Measurements from ENCODE around the gene NCS1. TPM values are rescaled to one million over a fixed set of nuclear protein-coding genes. Genes with fewer than 3 reads are reported as not detected.
A peak's percentile ranks its signal among the peaks of the same experiment; 100 is the strongest.

The NCS1 gene
- total and polyA plus RNA-seq, 2 donors = 32.5 to 83.9 TPM

GRCh38 chr9:130174025-130174424 is 1.8 kb downstream of the NCS1 start:
- H3K27ac ChIP-seq (ENCODE audit: low read depth) = no peak overlapping the region
- WGBS = 64% methylated on average over 9 of the region's 9 CpGs

GRCh38 chr9:130174920-130175321 is 2.7 kb downstream of the NCS1 start:
- no peaks in the 10 kb centered on the region for H3K36me3 ChIP-seq (ENCODE audit: insufficient read depth)
- no peaks in the 10 kb centered on the region for H3K4me1 ChIP-seq (ENCODE audit: insufficient read depth)
- H3K4me3 ChIP-seq (ENCODE audit: low read depth, low read length) = no peak overlapping the region
- no peak for DNase-seq (ENCODE audit: extremely low spot score)
- no peak overlapping the region for H3K27ac ChIP-seq (ENCODE audit: low read depth)
- 36% methylated on average over 8 of the region's 8 CpGs for WGBS

More at GRCh38 chr9:130174025-130174424, 1.8 kb downstream of the NCS1 start:
- Histone ChIP-seq H3K36me3 (ENCODE audit: insufficient read depth) (no peaks in the 10 kb centered on the region), H3K4me1 (ENCODE audit: insufficient read depth) (no peaks in the 10 kb centered on the region), H3K4me3 (ENCODE audit: low read depth, low read length) (no peak overlapping the region)
- no peak for DNase-seq (ENCODE audit: extremely low spot score)

GRCh38 chr9:130175355-130175754 is 3.2 kb downstream of the NCS1 start:
- no peaks in the 10 kb centered on the region for H3K4me1 ChIP-seq (ENCODE audit: insufficient read depth)
- H3K27ac ChIP-seq (ENCODE audit: low read depth) = no peak overlapping the region
- WGBS = 58% methylated on average over 9 of the region's 9 CpGs
- no peak overlapping the region for H3K4me3 ChIP-seq (ENCODE audit: low read depth, low read length)
- no peaks in the 10 kb centered on the region for H3K36me3 ChIP-seq (ENCODE audit: insufficient read depth)
- no peak for DNase-seq (ENCODE audit: extremely low spot score)

- Histone ChIP-seq H3K4me1 (ENCODE audit: insufficient read depth) (no peaks in the 10 kb centered on the region), H3K4me3 (ENCODE audit: low read depth, low read length) (no peak overlapping the region), H3K36me3 (ENCODE audit: insufficient read depth) (no peaks in the 10 kb centered on the region), H3K27ac (ENCODE audit: low read depth) (no peak overlapping the region)
- DNase-seq (ENCODE audit: extremely low spot score) = no peak
- WGBS = 90% methylated on average over 6 of the region's 6 CpGs
These were observed 4.6 kb downstream of the NCS1 start for GRCh38 chr9:130176760-130177159.

- 58% methylated on average over 20 of the region's 20 CpGs for WGBS
- no peak for DNase-seq (ENCODE audit: extremely low spot score)
- H3K27ac ChIP-seq (ENCODE audit: low read depth) = no peak overlapping the region
- no peaks in the 10 kb centered on the region for H3K36me3 ChIP-seq (ENCODE audit: insufficient read depth)
- H3K4me3 ChIP-seq (ENCODE audit: low read depth, low read length) = no peak overlapping the region
- H3K4me1 ChIP-seq (ENCODE audit: insufficient read depth) = no peaks in the 10 kb centered on the region
These were observed 5.9 kb downstream of the NCS1 start for GRCh38 chr9:130177898-130178805.

- Histone ChIP-seq H3K27ac (ENCODE audit: low read depth) (no peak overlapping the region), H3K4me1 (ENCODE audit: insufficient read depth) (no peaks in the 10 kb centered on the region), H3K36me3 (ENCODE audit: insufficient read depth) (no peaks in the 10 kb centered on the region), H3K4me3 (ENCODE audit: low read depth, low read length) (no peak overlapping the region)
- no peak for DNase-seq (ENCODE audit: extremely low spot score)
- WGBS = 64% methylated on average over 2 of the region's 2 CpGs
These were observed 7.2 kb downstream of the NCS1 start for GRCh38 chr9:130179331-130179907.

GRCh38 chr9:130180516-130180915 is 8.3 kb downstream of the NCS1 start:
- DNase-seq (ENCODE audit: extremely low spot score) = no peak
- WGBS = 83% methylated on average over 12 of the region's 12 CpGs
- Histone ChIP-seq H3K4me3 (ENCODE audit: low read depth, low read length) (no peak overlapping the region), H3K4me1 (ENCODE audit: insufficient read depth) (no peaks in the 10 kb centered on the region), H3K36me3 (ENCODE audit: insufficient read depth) (no peaks in the 10 kb centered on the region), H3K27ac (ENCODE audit: low read depth) (no peak overlapping the region)

GRCh38 chr9:130181678-130182380 is 9.6 kb downstream of the NCS1 start:
- H3K27ac ChIP-seq (ENCODE audit: low read depth) = no peak overlapping the region
- 84% methylated on average over 33 of the region's 33 CpGs for WGBS
- no peaks in the 10 kb centered on the region for H3K4me1 ChIP-seq (ENCODE audit: insufficient read depth)
- H3K36me3 ChIP-seq (ENCODE audit: insufficient read depth) = no peaks in the 10 kb centered on the region
- DNase-seq (ENCODE audit: extremely low spot score) = no peak
- H3K4me3 ChIP-seq (ENCODE audit: low read depth, low read length) = no peak overlapping the region

GRCh38 chr9:130182381-130182909 is 10.2 kb downstream of the NCS1 start:
- H3K27ac ChIP-seq (ENCODE audit: low read depth) = no peak overlapping the region
- no peaks in the 10 kb centered on the region for H3K4me1 ChIP-seq (ENCODE audit: insufficient read depth)
- WGBS = 79% methylated on average over 17 of the region's 17 CpGs
- H3K4me3 ChIP-seq (ENCODE audit: low read depth, low read length) = no peak overlapping the region
- no peak for DNase-seq (ENCODE audit: extremely low spot score)
- H3K36me3 ChIP-seq (ENCODE audit: insufficient read depth) = no peaks in the 10 kb centered on the region

- Histone ChIP-seq H3K36me3 (ENCODE audit: insufficient read depth) (no peaks in the 10 kb centered on the region), H3K4me1 (ENCODE audit: insufficient read depth) (no peaks in the 10 kb centered on the region), H3K27ac (ENCODE audit: low read depth) (peak overlapping the region; percentile 2), H3K4me3 (ENCODE audit: low read depth, low read length) (no peak overlapping the region)
- no peak for DNase-seq (ENCODE audit: extremely low spot score)
- WGBS = 25% methylated on average over 7 of the region's 7 CpGs
These were observed 11.0 kb downstream of the NCS1 start for GRCh38 chr9:130183133-130183762.

GRCh38 chr9:130185017-130185416 is 12.8 kb downstream of the NCS1 start:
- H3K4me3 ChIP-seq (ENCODE audit: low read depth, low read length) = no peak overlapping the region
- no peak for DNase-seq (ENCODE audit: extremely low spot score)
- WGBS = 54% methylated on average over 15 of the region's 15 CpGs
- H3K27ac ChIP-seq (ENCODE audit: low read depth) = no peak overlapping the region
- H3K36me3 ChIP-seq (ENCODE audit: insufficient read depth) = no peaks in the 10 kb centered on the region
- H3K4me1 ChIP-seq (ENCODE audit: insufficient read depth) = no peaks in the 10 kb centered on the region

- H3K4me1 ChIP-seq (ENCODE audit: insufficient read depth) = no peaks in the 10 kb centered on the region
- no peaks in the 10 kb centered on the region for H3K36me3 ChIP-seq (ENCODE audit: insufficient read depth)
- H3K27ac ChIP-seq (ENCODE audit: low read depth) = no peak overlapping the region
- no peak for DNase-seq (ENCODE audit: extremely low spot score)
- WGBS = 39% methylated on average over 17 of the region's 17 CpGs
- H3K4me3 ChIP-seq (ENCODE audit: low read depth, low read length) = no peak overlapping the region
These were observed 13.4 kb downstream of the NCS1 start for GRCh38 chr9:130185490-130186031.

- DNase-seq (ENCODE audit: extremely low spot score) = no peak
- 43% methylated on average over 6 of the region's 6 CpGs for WGBS
- Histone ChIP-seq H3K27ac (ENCODE audit: low read depth) (no peak overlapping the region), H3K4me1 (ENCODE audit: insufficient read depth) (no peaks in the 10 kb centered on the region), H3K4me3 (ENCODE audit: low read depth, low read length) (no peak overlapping the region), H3K36me3 (ENCODE audit: insufficient read depth) (no peaks in the 10 kb centered on the region)
These were observed 13.8 kb downstream of the NCS1 start for GRCh38 chr9:130186051-130186450.
